HepG2 (cell line): ENCODE data around the gene PUS1. TPM values are rescaled to one million over a fixed set of nuclear protein-coding genes. Genes with fewer than 3 reads are reported as not detected.

ENCODE experiments used
- CEBPZ ChIP-seq: IDR thresholded peaks from 2 replicates; pipeline ENCODE4 v1.6.1; 2012; ENCODE audit warnings: low read length, improper control_type of control experiment
- FOXK1 ChIP-seq: sonication (generic); formaldehyde crosslinking; IDR thresholded peaks from 2 replicates; pipeline ENCODE4 v1.4.0; 2020; ENCODE audit warnings: low read depth, missing genetic modification reagents, borderline replicate concordance
- GATA4 ChIP-seq: sonication (generic); IDR thresholded peaks from 2 replicates; pipeline ENCODE4 v1.6.1; 2016; ENCODE audit warnings: antibody characterized with exemption, low read depth, borderline replicate concordance
- ISL2 ChIP-seq: sonication (generic); formaldehyde crosslinking; IDR thresholded peaks from 2 replicates; pipeline ENCODE4 v1.5.0; 2020; ENCODE audit warnings: missing genetic modification reagents
- NFE2 ChIP-seq: sonication (generic); formaldehyde crosslinking; IDR thresholded peaks from 2 replicates; pipeline ENCODE4 v1.4.0; 2020; ENCODE audit warnings: missing genetic modification reagents
- NR1H2 ChIP-seq: sonication (generic); formaldehyde crosslinking; IDR thresholded peaks from 2 replicates; pipeline ENCODE4 v1.8.1; 2022; ENCODE audit warnings: low read depth, missing genetic modification reagents, borderline replicate concordance
- NR2F6 ChIP-seq, 2 experiments: IDR thresholded peaks; 2 replicates each; pipeline ENCODE4 v1.6.1; 2016; ENCODE audit warnings: antibody characterized with exemption in 1 of 2, mild to moderate bottlenecking in 1 of 2
- SIN3A ChIP-seq: IDR thresholded peaks from 2 replicates; pipeline ENCODE4 v1.6.1; 2011; ENCODE audit warnings: low read depth, mild to moderate bottlenecking, control low read depth, low read length, borderline replicate concordance
- TGIF2 ChIP-seq: IDR thresholded peaks from 2 replicates; pipeline ENCODE4 v1.6.1; 2016; ENCODE audit warnings: control low read depth, missing compliant biosample characterization
- TIGD3 ChIP-seq: sonication (generic); formaldehyde crosslinking; IDR thresholded peaks from 2 replicates; pipeline ENCODE4 v1.5.1; 2020; ENCODE audit warnings: mild to moderate bottlenecking, missing genetic modification reagents, borderline replicate concordance
- ZBTB14 ChIP-seq: sonication (generic); formaldehyde crosslinking; IDR thresholded peaks from 2 replicates; pipeline ENCODE4 v1.4.0; 2020; ENCODE audit warnings: missing genetic modification reagents
- ZNF143 ChIP-seq: sonication (generic); formaldehyde crosslinking; IDR thresholded peaks from 2 replicates; pipeline ENCODE4 v1.4.0; 2020; ENCODE audit warnings: missing genetic modification reagents
- ZNF333 ChIP-seq: sonication (generic); formaldehyde crosslinking; IDR thresholded peaks from 2 replicates; pipeline ENCODE4 v1.4.0; 2020; ENCODE audit warnings: mild to moderate bottlenecking, missing genetic modification reagents, borderline replicate concordance
- ZNF350 ChIP-seq: sonication (generic); formaldehyde crosslinking; IDR thresholded peaks from 2 replicates; pipeline ENCODE4 v1.4.0; 2020; ENCODE audit warnings: mild to moderate bottlenecking, low read depth, missing genetic modification reagents, borderline replicate concordance
- ZNF441 ChIP-seq: sonication (generic); formaldehyde crosslinking; IDR thresholded peaks from 2 replicates; pipeline ENCODE4 v1.7.0; 2021; ENCODE audit warnings: missing genetic modification reagents, borderline replicate concordance
- ZNF496 ChIP-seq: sonication (generic); formaldehyde crosslinking; IDR thresholded peaks from 2 replicates; pipeline ENCODE4 v1.8.1; 2023; ENCODE audit warnings: mild to moderate bottlenecking, moderate library complexity, missing genetic modification reagents; ENCODE audit not compliant: insufficient replicate concordance
- ZNF569 ChIP-seq: sonication (generic); formaldehyde crosslinking; IDR thresholded peaks from 2 replicates; pipeline ENCODE4 v1.5.0; 2020; ENCODE audit warnings: mild to moderate bottlenecking, missing genetic modification reagents, moderate library complexity, borderline replicate concordance
- ZNF614 ChIP-seq: IDR thresholded peaks from 2 replicates; pipeline ENCODE4 v1.6.1; 2018; ENCODE audit warnings: missing biosample characterization, missing genetic modification reagents, inconsistent platforms, borderline replicate concordance
- ZNF616 ChIP-seq: sonication (generic); formaldehyde crosslinking; IDR thresholded peaks from 2 replicates; pipeline ENCODE4 v1.5.0; 2020; ENCODE audit warnings: low read depth, mild to moderate bottlenecking, missing genetic modification reagents
- ZZZ3 ChIP-seq: sonication (generic); formaldehyde crosslinking; IDR thresholded peaks from 2 replicates; pipeline ENCODE4 v1.4.0; 2020; ENCODE audit warnings: missing genetic modification reagents, mild to moderate bottlenecking, borderline replicate concordance
- polyA plus RNA-seq, 8 experiments: library from polyadenylated mRNA; depleted of rRNA in 3 of 8; stranded (reverse) in 7 of 8; unstranded in 1 of 8; fragments of >200 nt; fragmentation: Illumina TruSeq in 4 of 8; extraction: Trizol in 4 of 8; gene quantifications; 2 replicates each; pipeline versions ENCODE4 v1.2.1 to v1.2.3, GENCODE V29; 2011 to 2016; ENCODE audit warnings: low read depth in 4 of 8, missing spikeins in 1 of 8, mixed read lengths in 1 of 8; ENCODE audit not compliant: insufficient read depth in 1 of 8
- total RNA-seq, 5 experiments: library from RNA; depleted of rRNA; stranded (reverse); fragments of >200 nt; fragmentation: Illumina TruSeq; extraction: Trizol; gene quantifications; 2 replicates each; pipeline ENCODE4 v1.2.3, GENCODE V29; 2016; ENCODE audit warnings: low read depth in 1 of 5
- TF ChIP-seq, protein P1 (sequence below): sonication (generic); formaldehyde crosslinking; IDR thresholded peaks from 2 replicates; pipeline ENCODE4 v1.4.0; 2020; ENCODE audit warnings: missing genetic modification reagents, low read depth, mild to moderate bottlenecking, borderline replicate concordance
- TF ChIP-seq, protein P2 (sequence below): IDR thresholded peaks from 2 replicates; pipeline ENCODE4 v1.6.1; 2012; ENCODE audit warnings: inconsistent platforms

The PUS1 gene
- total and polyA plus RNA-seq, 2 of the 13 experiments (the other 11 are each of a cell fraction or from before 2014, with no cell fraction given) = 19.2 to 24.7 TPM

DNA sequence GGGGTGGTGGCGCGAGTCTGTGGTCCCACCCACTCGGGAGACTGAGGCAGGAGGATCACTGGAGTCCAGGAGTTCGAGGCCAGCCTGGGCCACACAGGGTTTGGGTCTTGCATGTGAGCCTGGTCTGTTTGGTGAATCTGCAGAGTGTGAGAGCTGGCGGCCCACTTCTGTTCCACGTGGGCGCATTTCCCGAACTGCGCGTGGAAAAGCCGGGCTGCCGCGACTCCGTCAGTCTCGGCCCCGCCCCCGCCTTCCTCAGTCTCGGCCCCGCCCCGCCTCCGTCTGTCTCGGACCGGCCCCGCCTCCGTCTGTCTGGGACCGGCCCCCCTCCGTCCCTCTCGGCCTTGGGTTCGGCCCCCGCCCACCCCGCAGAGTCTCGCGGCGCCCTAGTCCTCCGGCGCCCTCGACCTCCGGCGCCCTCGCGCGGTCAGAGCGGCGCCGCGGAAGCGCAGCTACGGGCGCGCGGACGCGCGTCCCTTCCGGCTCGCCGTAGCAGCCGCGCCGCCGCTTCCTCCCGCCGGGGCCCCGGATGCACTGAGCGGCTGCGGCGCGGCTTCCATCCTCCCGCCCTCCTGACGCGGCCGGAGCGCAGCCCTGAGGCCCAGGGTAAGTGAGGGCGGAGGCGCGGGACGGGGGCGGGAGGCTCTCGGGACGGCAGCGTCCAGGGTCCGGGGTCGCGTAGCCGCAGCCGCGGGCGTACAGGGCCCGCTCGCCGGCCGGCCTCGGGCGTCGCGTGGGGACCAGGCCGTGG, 20.5 kb downstream of the PUS1 start, which contains the start of gene EP400 (continued):
- TF ChIP-seq ZNF496 (no peak), ZNF441 (no peak), SIN3A (peak; percentile 48; the same call in 1 of the 2 replicates), NR1H2 (CRISPR knock-in tag) (no peak), ZNF616 (CRISPR knock-in tag) (peak; percentile 39; the same call in 1 of the 2 replicates), FOXK1 (CRISPR knock-in tag) (no peak; the same call in 1 of the 2 replicates), NFE2 (CRISPR knock-in tag) (no peak), GATA4 (no peak), ZBTB14 (CRISPR knock-in tag) (peak; percentile 87), ZNF614 (CRISPR knock-in tag) (no peak), TIGD3 (CRISPR knock-in tag) (no peak), ZNF350 (no peak; the same call in 1 of the 2 replicates), TGIF2 (CRISPR knock-in tag) (no peak), ZNF143 (CRISPR knock-in tag) (no peak; the same call in 1 of the 2 replicates), ZZZ3 (CRISPR knock-in tag) (no peak), CEBPZ (no peak), ZNF333 (CRISPR knock-in tag) (0 out of 2 replicates have a peak, but pooled peaks have one; percentile 5), ZNF569 (CRISPR knock-in tag) (no peak), ISL2 (CRISPR knock-in tag) (no peak; the same call in 1 of the 2 replicates), NR2F6 (IDR thresholded peaks at IDR 0.05) (no peak), NR2F6 (CRISPR knock-in tag; IDR thresholded peaks at IDR 0.05) (no peak)
- TF ChIP-seq, protein P1, sequence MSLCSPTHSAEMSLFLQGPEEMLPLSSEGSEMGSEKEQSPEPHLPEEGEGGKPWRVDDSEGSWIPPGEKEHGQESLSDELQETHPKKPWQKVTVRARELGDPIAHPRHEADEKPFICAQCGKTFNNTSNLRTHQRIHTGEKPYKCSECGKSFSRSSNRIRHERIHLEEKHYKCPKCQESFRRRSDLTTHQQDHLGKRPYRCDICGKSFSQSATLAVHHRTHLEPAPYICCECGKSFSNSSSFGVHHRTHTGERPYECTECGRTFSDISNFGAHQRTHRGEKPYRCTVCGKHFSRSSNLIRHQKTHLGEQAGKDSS = 0 out of 2 replicates have a peak, but pooled peaks have one; percentile 14
- TF ChIP-seq, protein P2, sequence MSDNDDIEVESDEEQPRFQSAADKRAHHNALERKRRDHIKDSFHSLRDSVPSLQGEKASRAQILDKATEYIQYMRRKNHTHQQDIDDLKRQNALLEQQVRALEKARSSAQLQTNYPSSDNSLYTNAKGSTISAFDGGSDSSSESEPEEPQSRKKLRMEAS = peak; percentile 74
